ENCODE data around the gene COG3. TPM values are rescaled to one million over a fixed set of nuclear protein-coding genes. Genes with fewer than 3 reads are reported as not detected.

COG3 gene
- total RNA-seq, 3 donors from 2014 or later: 37.0 to 51.3 (median 47.2) TPM

- Histone ChIP-seq H3K4me3 (no peak overlapping the region), H3K36me3 (ENCODE audit: low read depth) (no peaks in the 10 kb centered on the region), H3K9me3 (no peaks in the 10 kb centered on the region), H3K4me1 (ENCODE audit: low read depth) (no peaks in the 10 kb centered on the region)
- DNase-seq (no peak), ATAC-seq (no peak)
- TF ChIP-seq, protein P1, sequence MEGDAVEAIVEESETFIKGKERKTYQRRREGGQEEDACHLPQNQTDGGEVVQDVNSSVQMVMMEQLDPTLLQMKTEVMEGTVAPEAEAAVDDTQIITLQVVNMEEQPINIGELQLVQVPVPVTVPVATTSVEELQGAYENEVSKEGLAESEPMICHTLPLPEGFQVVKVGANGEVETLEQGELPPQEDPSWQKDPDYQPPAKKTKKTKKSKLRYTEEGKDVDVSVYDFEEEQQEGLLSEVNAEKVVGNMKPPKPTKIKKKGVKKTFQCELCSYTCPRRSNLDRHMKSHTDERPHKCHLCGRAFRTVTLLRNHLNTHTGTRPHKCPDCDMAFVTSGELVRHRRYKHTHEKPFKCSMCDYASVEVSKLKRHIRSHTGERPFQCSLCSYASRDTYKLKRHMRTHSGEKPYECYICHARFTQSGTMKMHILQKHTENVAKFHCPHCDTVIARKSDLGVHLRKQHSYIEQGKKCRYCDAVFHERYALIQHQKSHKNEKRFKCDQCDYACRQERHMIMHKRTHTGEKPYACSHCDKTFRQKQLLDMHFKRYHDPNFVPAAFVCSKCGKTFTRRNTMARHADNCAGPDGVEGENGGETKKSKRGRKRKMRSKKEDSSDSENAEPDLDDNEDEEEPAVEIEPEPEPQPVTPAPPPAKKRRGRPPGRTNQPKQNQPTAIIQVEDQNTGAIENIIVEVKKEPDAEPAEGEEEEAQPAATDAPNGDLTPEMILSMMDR (IDR thresholded peaks at IDR 0.05): no peak
- intact Hi-C loops (cut with DNase I, micrococcal nuclease): no loop called here
These were observed 14.9 kb downstream of the COG3 start for GRCh38 chr13:45479661-45480060.

GRCh38 chr13:45481688-45482087, 16.9 kb downstream of the COG3 start:
- H3K4me1 ChIP-seq (ENCODE audit: low read depth): no peaks in the 10 kb centered on the region
- ATAC-seq: no peak
- intact Hi-C loops (cut with DNase I, micrococcal nuclease): no loop called here
- TF ChIP-seq, protein P1 (IDR thresholded peaks at IDR 0.05): no peak
- DNase-seq: no peak
- no peak overlapping the region for H3K4me3 ChIP-seq
- H3K9me3 ChIP-seq: no peaks in the 10 kb centered on the region
- H3K36me3 ChIP-seq (ENCODE audit: low read depth): peaks cover 5% of the 10 kb centered on the region

DNA sequence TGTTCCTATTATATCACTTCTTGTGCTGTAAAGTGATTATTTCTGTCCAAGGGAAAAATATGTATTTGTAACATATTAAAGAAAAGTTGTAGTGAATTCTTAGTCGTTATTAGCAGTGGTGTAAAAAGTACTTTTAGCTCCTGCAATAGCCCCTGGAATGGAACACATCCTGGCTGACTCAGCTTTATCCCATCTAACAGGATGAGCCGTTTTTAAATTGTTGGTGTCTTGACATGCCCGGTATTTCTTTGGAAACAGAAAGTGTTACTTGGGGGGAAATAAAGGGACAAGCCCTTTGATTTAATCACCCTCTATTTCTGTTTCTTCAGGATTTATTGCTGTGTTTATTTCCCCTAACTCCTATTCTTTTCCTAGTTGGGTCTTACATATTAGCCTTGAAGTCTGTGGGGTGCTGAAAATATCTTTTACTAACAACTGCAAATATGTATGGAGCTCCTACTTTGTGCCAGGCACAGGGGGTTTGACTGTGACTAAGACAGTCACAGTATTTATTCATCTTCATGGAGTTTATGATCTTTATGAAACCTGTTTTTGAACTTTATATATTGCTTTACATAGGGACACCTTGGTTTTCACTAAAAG, 17.9 kb downstream of the COG3 start:
- DNase-seq: no peak
- Histone ChIP-seq H3K4me1 (ENCODE audit: low read depth) (no peaks in the 10 kb centered on the region), H3K4me3 (no peak overlapping the region), H3K9me3 (no peaks in the 10 kb centered on the region), H3K36me3 (ENCODE audit: low read depth) (peaks cover 10% of the 10 kb centered on the region)
- ATAC-seq: no peak
- TF ChIP-seq, protein P1 (IDR thresholded peaks at IDR 0.05): no peak
- intact Hi-C loops (cut with DNase I, micrococcal nuclease): no loop called here

- DNase-seq (no peak), ATAC-seq (no peak)
- Histone ChIP-seq H3K36me3 (ENCODE audit: low read depth) (peaks cover 10% of the 10 kb centered on the region), H3K4me1 (ENCODE audit: low read depth) (no peaks in the 10 kb centered on the region), H3K4me3 (no peak overlapping the region), H3K9me3 (no peaks in the 10 kb centered on the region)
- TF ChIP-seq, protein P1 (IDR thresholded peaks at IDR 0.05): no peak
- intact Hi-C loops (cut with DNase I, micrococcal nuclease): no loop called here
These were observed 22.9 kb downstream of the COG3 start for GRCh38 chr13:45487604-45488003.

DNA sequence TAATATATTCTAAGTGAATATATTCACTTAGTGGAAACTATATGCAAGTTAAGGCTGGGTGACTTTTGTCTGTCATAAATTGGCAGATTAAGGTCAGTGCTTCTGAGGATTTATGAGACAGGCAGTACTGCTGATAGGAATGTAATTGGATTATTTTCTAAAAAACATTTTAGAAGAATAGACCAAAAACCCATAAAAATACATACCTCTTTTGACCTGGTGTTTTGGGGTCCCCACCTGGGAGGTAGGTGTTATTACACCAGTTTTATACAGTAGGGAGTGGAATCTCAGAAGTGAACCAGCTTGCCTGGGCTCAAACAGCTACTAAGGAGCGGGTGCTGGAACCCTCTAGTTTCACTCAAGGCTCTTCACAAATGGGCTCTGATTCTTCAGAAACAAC, 25.3 kb downstream of the COG3 start:
- TF ChIP-seq, protein P1 (IDR thresholded peaks at IDR 0.05): no peak
- DNase-seq (no peak), ATAC-seq (no peak)
- Histone ChIP-seq H3K36me3 (ENCODE audit: low read depth) (peaks cover 10% of the 10 kb centered on the region), H3K4me1 (ENCODE audit: low read depth) (no peaks in the 10 kb centered on the region), H3K4me3 (no peak overlapping the region), H3K9me3 (no peaks in the 10 kb centered on the region)
- intact Hi-C loops (cut with DNase I, micrococcal nuclease): no loop called here

DNA sequence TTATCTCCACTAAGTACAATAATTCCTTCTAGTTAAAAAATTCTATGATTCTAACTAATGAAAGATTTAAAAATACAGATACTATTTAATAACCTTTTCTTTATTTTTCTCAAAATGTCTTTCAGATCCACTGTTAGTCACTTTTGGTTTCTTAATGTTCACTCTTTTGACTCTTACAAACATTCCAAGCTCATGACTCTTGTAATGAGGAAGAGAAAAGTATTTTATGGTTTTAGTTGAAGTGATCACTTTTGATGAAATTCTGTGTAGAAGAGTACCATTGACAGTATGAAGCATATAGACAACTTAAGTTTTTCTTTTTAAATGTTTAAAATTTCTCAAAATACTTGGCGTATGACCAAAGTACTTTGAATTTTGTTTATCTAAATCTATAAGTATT, 27.8 kb downstream of the COG3 start:
- Histone ChIP-seq H3K4me3 (no peak overlapping the region), H3K9me3 (no peaks in the 10 kb centered on the region), H3K36me3 (ENCODE audit: low read depth) (no peaks in the 10 kb centered on the region), H3K4me1 (ENCODE audit: low read depth) (no peaks in the 10 kb centered on the region)
- ATAC-seq (no peak), DNase-seq (no peak)
- TF ChIP-seq, protein P1 (IDR thresholded peaks at IDR 0.05): no peak
- intact Hi-C loops (cut with DNase I, micrococcal nuclease): no loop called here

Measured in mucosa of descending colon (tissue), 3 donors.